K562 (cell line): ENCODE results near the gene CYP26A1. TPM values are rescaled to one million over a fixed set of nuclear protein-coding genes. Genes with fewer than 3 reads are reported as not detected.

Experiments
- ATAC-seq: fragments of 200-7000 bp; cut with Tn5 transposase; 3 replicates; pipeline ENCODE4 v1.9.1; 2020; ENCODE audit warnings: moderate library complexity
- BruUV-seq: library from RNA; stranded (reverse); fragments of 400-500 nt; replicated peaks from 2 replicates; lab custom pipeline; 2021; lab: Mats Ljungman, UMichigan
- CTCF ChIA-PET: fragments of 300-600 bp; formaldehyde crosslinking; extraction: SDS; loops from one replicate; lab custom pipeline; 2021; ENCODE audit warnings: low intra/inter-chr PET ratio; lab: Yijun Ruan, JAX
- POLR2A ChIA-PET: fragments of 300-600, 350-650 bp; sonication (Branson Sonifier 250); formaldehyde crosslinking; extraction: SDS; loops from one replicate; lab custom pipeline; 2021; ENCODE audit warnings: antibody characterized with exemption, inconsistent platforms; lab: Yijun Ruan, JAX
- DNase-seq, 4 experiments: peaks; one replicate each; pipeline versions ENCODE4 v3.0.0 to v3.0.0-alpha.2; 2011 to 2018; ENCODE audit warnings: low spot score in 3 of 4, mixed read lengths in 3 of 4; ENCODE audit errors: extremely low read depth in 1 of 4
- FAIRE-seq: peaks from 2 replicates; lab custom pipeline; 2011; peaks lifted over from hg19 to GRCh38; lab: Jason Lieb, UNC
- H2AFZ ChIP-seq: 2 replicates; pipeline ENCODE4 v1.6.0; 2011; ENCODE audit warnings: low read depth, low read length, control low read depth, inconsistent platforms
- H3K27ac ChIP-seq: fragments of 200-600 bp; 3 replicates; pipeline ENCODE4 v1.8.0; 2011; ENCODE audit warnings: low read depth, mild to moderate bottlenecking, control low read depth, inconsistent platforms, low read length, moderate library complexity, mixed read lengths; ENCODE audit errors: extremely low read depth
- H3K27me3 ChIP-seq, 2 experiments: fragments of 300-600 bp in 1 of 2; 2 replicates in 1 of 2; 3 replicates in 1 of 2; pipeline versions ENCODE4 v1.6.0 to v1.8.0; 2011; ENCODE audit warnings: inconsistent platforms in 2 of 2, low read length in 2 of 2, mild to moderate bottlenecking in 1 of 2, mixed read lengths in 1 of 2, moderate library complexity in 1 of 2; ENCODE audit not compliant: control insufficient read depth in 2 of 2, insufficient read depth in 2 of 2
- H3K36me3 ChIP-seq: fragments of 300-600 bp; 3 replicates; pipeline ENCODE4 v1.8.0; 2011; ENCODE audit warnings: mild to moderate bottlenecking, low read length, inconsistent platforms; ENCODE audit not compliant: control insufficient read depth, insufficient read depth
- H3K4me1 ChIP-seq, 2 experiments: fragments of 200-600 bp in 1 of 2; replicated peaks in 1 of 2; 2 replicates in 1 of 2; 3 replicates in 1 of 2; pipeline versions ENCODE4 v1.5.1 to v1.8.0; 2011; ENCODE audit warnings: inconsistent platforms in 2 of 2, low read length in 2 of 2, mild to moderate bottlenecking in 1 of 2, mixed read lengths in 1 of 2, moderate library complexity in 1 of 2; ENCODE audit not compliant: control insufficient read depth in 2 of 2, insufficient read depth in 2 of 2
- H3K4me2 ChIP-seq: 2 replicates; pipeline ENCODE4 v1.6.1; 2011; ENCODE audit warnings: low read length, control low read depth, inconsistent platforms, mixed read lengths; ENCODE audit not compliant: insufficient read depth
- H3K4me3 ChIP-seq: fragments of 200-600 bp; sonication (generic), shearing (Covaris generic); 2 replicates; pipeline ENCODE4 v1.5.1; 2016; ENCODE audit warnings: control low read depth, inconsistent platforms
- H3K79me2 ChIP-seq: fragments of 200-600 bp; 3 replicates; pipeline ENCODE4 v1.8.0; 2011; ENCODE audit warnings: low read length, inconsistent platforms; ENCODE audit not compliant: control insufficient read depth, insufficient read depth
- H3K9ac ChIP-seq, 2 experiments: 2 replicates each; pipeline versions ENCODE4 v1.6.0 to v1.6.1; 2011; ENCODE audit warnings: low read depth in 2 of 2, low read length in 2 of 2, control low read depth in 1 of 2, inconsistent platforms in 1 of 2, mild to moderate bottlenecking in 1 of 2, mixed read lengths in 1 of 2; ENCODE audit not compliant: insufficient read depth in 1 of 2
- H3K9me1 ChIP-seq: one replicate; pipeline ENCODE4 v1.6.0; 2011; ENCODE audit warnings: inconsistent platforms, mild to moderate bottlenecking, low read length, moderate library complexity; ENCODE audit not compliant: control insufficient read depth, insufficient read depth
- H3K9me3 ChIP-seq: replicated peaks from 2 replicates; pipeline ENCODE4 v1.5.1; 2011; ENCODE audit warnings: low read depth, low read length, inconsistent platforms; ENCODE audit not compliant: control insufficient read depth, insufficient read depth
- H4K20me1 ChIP-seq: replicated peaks from 2 replicates; pipeline ENCODE4 v1.6.1; 2011; ENCODE audit warnings: low read length, inconsistent platforms, mixed read lengths; ENCODE audit not compliant: control insufficient read depth, insufficient read depth
- CC2D1A ChIP-seq: fragments of 450-650 bp; IDR thresholded peaks from 2 replicates; pipeline ENCODE4 v1.6.1; 2017; ENCODE audit warnings: mild to moderate bottlenecking
- CHCHD3 ChIP-seq: fragments of 250-450 bp; sonication (Bioruptor Pico); IDR thresholded peaks from 2 replicates; pipeline ENCODE4 v2.1.2; 2022; ENCODE audit warnings: mild to moderate bottlenecking
- FOSL1 ChIP-seq: fragments of 200-800 bp; sonication (Bioruptor generic); conservative IDR thresholded peaks from 2 replicates; pipeline ENCODE4 v1.6.1; 2016; ENCODE audit warnings: missing genetic modification characterization, missing compliant biosample characterization
- HCFC1 ChIP-seq: IDR thresholded peaks from 2 replicates; pipeline ENCODE4 v1.6.1; 2012; ENCODE audit warnings: low read depth, low read length, improper control_type of control experiment
- KAT8 ChIP-seq: fragments of 450-650 bp; IDR thresholded peaks from 2 replicates; pipeline ENCODE4 v1.6.1; 2016; ENCODE audit warnings: low read depth, mild to moderate bottlenecking
- MAZ ChIP-seq, 2 experiments: fragments of 450-650 bp in 1 of 2; sonication (generic) in 1 of 2; formaldehyde crosslinking; IDR thresholded peaks in 1 of 2; conservative IDR thresholded peaks in 1 of 2; 2 replicates each; pipeline versions ENCODE4 v1.4.0 to v1.5.0; 2020; ENCODE audit warnings: mild to moderate bottlenecking in 1 of 2, missing genetic modification reagents in 1 of 2
- MBD2 ChIP-seq: sonication (generic); IDR thresholded peaks from 2 replicates; pipeline ENCODE4 v1.6.1; 2016; ENCODE audit warnings: low read depth, borderline replicate concordance
- MTA1 ChIP-seq: fragments of 450-650 bp; IDR thresholded peaks from 2 replicates; pipeline ENCODE4 v1.6.1; 2017; ENCODE audit warnings: borderline replicate concordance
- SP1 ChIP-seq: sonication (generic); formaldehyde crosslinking; IDR thresholded peaks from 2 replicates; pipeline ENCODE4 v1.8.1; 2022; ENCODE audit warnings: mild to moderate bottlenecking, missing genetic modification reagents
- ZBTB7A ChIP-seq: IDR thresholded peaks from 2 replicates; pipeline ENCODE4 v1.6.1; 2011; ENCODE audit warnings: low read depth, mild to moderate bottlenecking, low read length, moderate library complexity, borderline replicate concordance; ENCODE audit not compliant: control insufficient read depth
- ZNF263 ChIP-seq: sonication (generic); formaldehyde crosslinking; IDR thresholded peaks from 2 replicates; pipeline ENCODE4 v1.8.0; 2022; ENCODE audit warnings: mild to moderate bottlenecking, missing genetic modification reagents, borderline replicate concordance
- ZNF699 ChIP-seq: fragments of 250-450 bp; sonication (Bioruptor Pico); IDR thresholded peaks from 2 replicates; pipeline ENCODE4 v1.8.0; 2021; ENCODE audit warnings: mild to moderate bottlenecking, moderate library complexity; ENCODE audit not compliant: insufficient replicate concordance
- ZNF766 ChIP-seq: fragments of 200-800 bp; sonication (Bioruptor generic); conservative IDR thresholded peaks from 2 replicates; pipeline ENCODE4 v1.6.1; 2016; ENCODE audit warnings: missing genetic modification characterization, missing compliant biosample characterization
- ZNF780A ChIP-seq: fragments of 250-450 bp; sonication (Bioruptor Pico); IDR thresholded peaks from 2 replicates; pipeline ENCODE4 v1.5.0; 2021; ENCODE audit warnings: mild to moderate bottlenecking
- WGBS: fragments of 100-300 bp; shearing (Covaris generic); methylation state at CpG from one replicate; pipeline ENCODE4 v1.1.6; 2016; ENCODE audit warnings: low coverage, mixed read lengths; ENCODE audit not compliant: insufficient coverage; ENCODE audit errors: missing lambda C conversion rate; 5-methylcytosine and 5-hydroxymethylcytosine counted together
- in situ Hi-C: fragments of 300-500 bp; cut with MboI; formaldehyde crosslinking; loops from 4 replicates; pipeline ENCODE4 v1.15.0; 2018; ENCODE audit warnings: inconsistent platforms, mixed read lengths
- intact Hi-C: fragments of 100-400 bp; cut with micrococcal nuclease; formaldehyde crosslinking; loops from 2 replicates; pipeline ENCODE4 v1.14.2; 2022
- polyA plus RNA-seq, 8 experiments: library from polyadenylated mRNA; depleted of rRNA in 4 of 8; stranded (reverse) in 5 of 8; unstranded in 3 of 8; fragments of >200 nt; fragmentation: Nextera tagmentation in 2 of 8; fragmentation: Illumina TruSeq in 1 of 8; extraction: Ambion mirVana in 2 of 8; extraction: Trizol in 1 of 8; gene quantifications; 2 replicates each; pipeline versions ENCODE4 v1.2.1 to v1.2.3, GENCODE V29; 2011 to 2014; ENCODE audit warnings: inconsistent platforms in 1 of 8, missing spikeins in 1 of 8
- total RNA-seq, 7 experiments: library from RNA; depleted of rRNA in 6 of 7; stranded (reverse); fragments of >200 nt in 6 of 7; fragmentation: Illumina TruSeq in 2 of 7; extraction: Trizol in 2 of 7; gene quantifications; 2 replicates each; pipeline versions ENCODE4 v1.2.1 to v1.2.3, GENCODE V29; 2011 to 2021; ENCODE audit warnings: low replicate concordance in 1 of 7
- TF ChIP-seq, protein P1 (sequence below): fragments of 450-650 bp; formaldehyde crosslinking; IDR thresholded peaks from 2 replicates; pipeline ENCODE4 v1.4.0; 2022; ENCODE audit warnings: mild to moderate bottlenecking, moderate library complexity
- TF ChIP-seq, protein P2 (sequence below), 3 experiments: IDR thresholded peaks in 2 of 3; conservative IDR thresholded peaks in 1 of 3; 2 replicates each; pipeline ENCODE4 v1.5.1; 2011 to 2012; ENCODE audit warnings: low read length in 3 of 3, mild to moderate bottlenecking in 3 of 3, control low read depth in 2 of 3, improper control_type of control experiment in 1 of 3, inconsistent platforms in 1 of 3, low read depth in 1 of 3, mixed read lengths in 1 of 3, moderate library complexity in 1 of 3; ENCODE audit not compliant: insufficient read depth in 2 of 3
- TF ChIP-seq, protein P3 (sequence below): fragments of 250-450 bp; sonication (Bioruptor Pico); IDR thresholded peaks from 2 replicates; pipeline ENCODE4 v1.5.0; 2021

Gene CYP26A1
- total and polyA plus RNA-seq, 9 of the 15 experiments (the other 6 are each of a cell fraction or from before 2014, with no cell fraction given), result 0.11 to 5.1 (median 1.6) TPM

DNA sequence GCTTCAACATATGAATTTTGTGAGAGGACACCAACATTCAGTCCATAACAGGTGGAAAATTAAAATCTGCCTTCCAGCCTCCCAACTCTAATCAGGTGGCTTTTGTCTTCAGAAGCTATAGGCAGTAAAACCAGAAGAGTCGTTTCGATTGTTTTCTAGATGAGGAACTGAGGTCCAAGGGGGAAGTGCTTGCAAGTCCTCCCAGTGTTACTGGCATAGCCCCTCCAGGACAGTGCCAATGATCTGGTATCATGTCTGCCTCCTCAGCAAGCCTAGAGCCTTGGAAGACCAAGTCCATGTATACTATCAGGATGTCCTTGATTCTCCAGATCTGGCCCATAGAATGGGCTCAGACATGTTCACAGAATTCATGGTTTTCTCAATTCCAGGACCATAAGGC lies 16.9 kb downstream of the CYP26A1 start:
- POLR2A ChIA-PET, result no interaction called here
- intact Hi-C loops, result no loop called here
- TF ChIP-seq MTA1 (no peak), KAT8 (no peak), CC2D1A (no peak), ZNF699 (CRISPR knock-in tag) (no peak), FOSL1 (no peak), MBD2 (no peak), CHCHD3 (CRISPR knock-in tag) (no peak), HCFC1 (no peak), ZNF780A (CRISPR knock-in tag) (no peak), MAZ (CRISPR knock-in tag; conservative IDR thresholded peaks at IDR 0.05 in 1 of 2, IDR thresholded peaks at IDR 0.05 in 1 of 2) (no peak), SP1 (no peak), ZBTB7A (no peak), ZNF766 (CRISPR knock-in tag) (no peak), ZNF263 (no peak)
- TF ChIP-seq, protein P1, sequence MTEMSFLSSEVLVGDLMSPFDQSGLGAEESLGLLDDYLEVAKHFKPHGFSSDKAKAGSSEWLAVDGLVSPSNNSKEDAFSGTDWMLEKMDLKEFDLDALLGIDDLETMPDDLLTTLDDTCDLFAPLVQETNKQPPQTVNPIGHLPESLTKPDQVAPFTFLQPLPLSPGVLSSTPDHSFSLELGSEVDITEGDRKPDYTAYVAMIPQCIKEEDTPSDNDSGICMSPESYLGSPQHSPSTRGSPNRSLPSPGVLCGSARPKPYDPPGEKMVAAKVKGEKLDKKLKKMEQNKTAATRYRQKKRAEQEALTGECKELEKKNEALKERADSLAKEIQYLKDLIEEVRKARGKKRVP (CRISPR knock-in tag), result no peak
- TF ChIP-seq, protein P2, sequence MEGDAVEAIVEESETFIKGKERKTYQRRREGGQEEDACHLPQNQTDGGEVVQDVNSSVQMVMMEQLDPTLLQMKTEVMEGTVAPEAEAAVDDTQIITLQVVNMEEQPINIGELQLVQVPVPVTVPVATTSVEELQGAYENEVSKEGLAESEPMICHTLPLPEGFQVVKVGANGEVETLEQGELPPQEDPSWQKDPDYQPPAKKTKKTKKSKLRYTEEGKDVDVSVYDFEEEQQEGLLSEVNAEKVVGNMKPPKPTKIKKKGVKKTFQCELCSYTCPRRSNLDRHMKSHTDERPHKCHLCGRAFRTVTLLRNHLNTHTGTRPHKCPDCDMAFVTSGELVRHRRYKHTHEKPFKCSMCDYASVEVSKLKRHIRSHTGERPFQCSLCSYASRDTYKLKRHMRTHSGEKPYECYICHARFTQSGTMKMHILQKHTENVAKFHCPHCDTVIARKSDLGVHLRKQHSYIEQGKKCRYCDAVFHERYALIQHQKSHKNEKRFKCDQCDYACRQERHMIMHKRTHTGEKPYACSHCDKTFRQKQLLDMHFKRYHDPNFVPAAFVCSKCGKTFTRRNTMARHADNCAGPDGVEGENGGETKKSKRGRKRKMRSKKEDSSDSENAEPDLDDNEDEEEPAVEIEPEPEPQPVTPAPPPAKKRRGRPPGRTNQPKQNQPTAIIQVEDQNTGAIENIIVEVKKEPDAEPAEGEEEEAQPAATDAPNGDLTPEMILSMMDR (IDR thresholded peaks at IDR 0.05 in 2 of 3, conservative IDR thresholded peaks at IDR 0.05 in 1 of 3; ENCODE audit: insufficient read depth in 2 of 3, low read depth in 1 of 3, low read length in 3 of 3), result no peak
- TF ChIP-seq, protein P3, sequence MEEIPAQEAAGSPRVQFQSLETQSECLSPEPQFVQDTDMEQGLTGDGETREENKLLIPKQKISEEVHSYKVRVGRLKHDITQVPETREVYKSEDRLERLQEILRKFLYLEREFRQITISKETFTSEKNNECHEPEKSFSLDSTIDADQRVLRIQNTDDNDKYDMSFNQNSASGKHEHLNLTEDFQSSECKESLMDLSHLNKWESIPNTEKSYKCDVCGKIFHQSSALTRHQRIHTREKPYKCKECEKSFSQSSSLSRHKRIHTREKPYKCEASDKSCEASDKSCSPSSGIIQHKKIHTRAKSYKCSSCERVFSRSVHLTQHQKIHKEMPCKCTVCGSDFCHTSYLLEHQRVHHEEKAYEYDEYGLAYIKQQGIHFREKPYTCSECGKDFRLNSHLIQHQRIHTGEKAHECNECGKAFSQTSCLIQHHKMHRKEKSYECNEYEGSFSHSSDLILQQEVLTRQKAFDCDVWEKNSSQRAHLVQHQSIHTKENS (CRISPR knock-in tag), result no peak
- Histone ChIP-seq H3K27me3 (peaks cover 0 to 5% of the 10 kb centered on the region in 2 experiments; a peak in 3 of 5 replicates), H3K79me2 (no peaks in the 10 kb centered on the region), H3K4me3 (no peak overlapping the region), H3K4me2 (no peak overlapping the region), H4K20me1 (no peaks in the 10 kb centered on the region), H3K9me3 (no peaks in the 10 kb centered on the region), H3K9ac (no peak overlapping the region), H2AFZ (no peak overlapping the region), H3K27ac (no peak overlapping the region), H3K9me1 (no peaks in the 10 kb centered on the region), H3K4me1 (no peaks in the 10 kb centered on the region; a peak in 1 of 5 replicates), H3K36me3 (no peaks in the 10 kb centered on the region)
- in situ Hi-C loops, result no loop called here
- DNase-seq, result no peak
- no peak for FAIRE-seq
- no peak for ATAC-seq
- no TSS peak for BruUV-seq
- WGBS, result 12% methylated on average over 2 of the region's 2 CpGs
- CTCF ChIA-PET, result no interaction called here
